Transverse colon (tissue), 4 donors: ENCODE results near the gene DIRAS1. TPM values are rescaled to one million over a fixed set of nuclear protein-coding genes. Genes with fewer than 3 reads are reported as not detected.
A peak's percentile ranks its signal among the peaks of the same experiment; 100 is the strongest.

Source experiments
- DNase-seq: peaks from one replicate; pipeline ENCODE4 v3.0.0-alpha.2; 2019
- H3K27ac ChIP-seq, 4 donors: fragments of 200-600 bp; sonication (generic); 2 replicates each; pipeline ENCODE4 v1.5.1; 2016 to 2018; ENCODE audit warnings: inconsistent platforms in 4 of 4
- H3K27me3 ChIP-seq: fragments of 200-600 bp; sonication (generic); 2 replicates; pipeline ENCODE4 v1.5.1; 2017; ENCODE audit warnings: inconsistent platforms
- H3K36me3 ChIP-seq, 4 donors: fragments of 200-600 bp; sonication (generic); 2 replicates each; pipeline ENCODE4 v1.5.1; 2017 to 2019; ENCODE audit warnings: inconsistent platforms in 4 of 4
- H3K4me1 ChIP-seq, 4 donors: fragments of 200-600 bp; sonication (generic); 2 replicates each; pipeline ENCODE4 v1.5.1; 2017 to 2020; ENCODE audit warnings: inconsistent platforms in 4 of 4
- H3K4me3 ChIP-seq, 4 donors: fragments of 200-600 bp; sonication (generic); 1 replicate in 1 of 4; 2 replicates in 3 of 4; pipeline versions ENCODE4 v1.5.1 to v1.6.1; 2017 to 2019; ENCODE audit warnings: inconsistent platforms in 4 of 4
- H3K9me3 ChIP-seq, 2 donors: fragments of 200-600 bp; sonication (generic); 2 replicates each; pipeline ENCODE4 v1.5.1; 2017 to 2019; ENCODE audit warnings: inconsistent platforms in 2 of 2
- EP300 ChIP-seq: sonication (generic); formaldehyde crosslinking; IDR thresholded peaks from one replicate; pipeline ENCODE4 v1.6.1; 2017; ENCODE audit warnings: antibody characterized with exemption, low read depth
- POLR2A ChIP-seq: fragments of 450-650 bp; IDR thresholded peaks from one replicate; pipeline ENCODE4 v1.6.1; 2016; ENCODE audit warnings: antibody characterized with exemption, mild to moderate bottlenecking, moderate library complexity
- POLR2AphosphoS5 ChIP-seq, 3 donors: sonication (generic); formaldehyde crosslinking; IDR thresholded peaks; one replicate each; pipeline ENCODE4 v1.6.1; 2016; ENCODE audit warnings: antibody characterized with exemption in 3 of 3
- WGBS, 2 donors: methylation state at CpG; one replicate each; pipeline ENCODE4 v1.1.5; 2018; ENCODE audit warnings: low coverage in 1 of 2; 5-methylcytosine and 5-hydroxymethylcytosine counted together
- in situ Hi-C, 4 donors: fragments of 200-750 bp; cut with MboI; loops; one replicate each; pipeline versions ENCODE4 v1.15.0 to v1.15.1; 2017; ENCODE audit warnings: low sequenced_read_pairs in 3 of 4, low pct_ligation_motif_present in 1 of 4, low pct_unique_long_range_greater_than_20kb in 1 of 4
- intact Hi-C: fragments of 100-400 bp; cut with DNase I; formaldehyde crosslinking; loops from one replicate; pipeline ENCODE4 v1.15.1; 2023; ENCODE audit warnings: low total_unique reads
- total RNA-seq, 4 donors: library from RNA; depleted of rRNA; stranded (reverse); fragments of >200 nt; gene quantifications; one replicate each; pipeline ENCODE4 v1.1.0, GENCODE V29; 2016
- TF ChIP-seq, protein P1 (sequence below), 5 experiments: fragments of 200-600 bp in 3 of 5; fragments of 450-650 bp in 2 of 5; sonication (generic) in 3 of 5; IDR thresholded peaks; 1 replicate in 2 of 5; 2 replicates in 3 of 5; pipeline ENCODE4 v1.5.1; 2016 to 2017; ENCODE audit warnings: antibody characterized with exemption in 5 of 5, inconsistent platforms in 3 of 5, mild to moderate bottlenecking in 2 of 5, moderate library complexity in 1 of 5

Gene DIRAS1, protein sequence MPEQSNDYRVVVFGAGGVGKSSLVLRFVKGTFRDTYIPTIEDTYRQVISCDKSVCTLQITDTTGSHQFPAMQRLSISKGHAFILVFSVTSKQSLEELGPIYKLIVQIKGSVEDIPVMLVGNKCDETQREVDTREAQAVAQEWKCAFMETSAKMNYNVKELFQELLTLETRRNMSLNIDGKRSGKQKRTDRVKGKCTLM
- 1 to 10 TPM in 1 of 4 donors, under 1 TPM in 2, not detected in 1; 0.41 to 1.4 (median 0.64) TPM for total RNA-seq

DNA sequence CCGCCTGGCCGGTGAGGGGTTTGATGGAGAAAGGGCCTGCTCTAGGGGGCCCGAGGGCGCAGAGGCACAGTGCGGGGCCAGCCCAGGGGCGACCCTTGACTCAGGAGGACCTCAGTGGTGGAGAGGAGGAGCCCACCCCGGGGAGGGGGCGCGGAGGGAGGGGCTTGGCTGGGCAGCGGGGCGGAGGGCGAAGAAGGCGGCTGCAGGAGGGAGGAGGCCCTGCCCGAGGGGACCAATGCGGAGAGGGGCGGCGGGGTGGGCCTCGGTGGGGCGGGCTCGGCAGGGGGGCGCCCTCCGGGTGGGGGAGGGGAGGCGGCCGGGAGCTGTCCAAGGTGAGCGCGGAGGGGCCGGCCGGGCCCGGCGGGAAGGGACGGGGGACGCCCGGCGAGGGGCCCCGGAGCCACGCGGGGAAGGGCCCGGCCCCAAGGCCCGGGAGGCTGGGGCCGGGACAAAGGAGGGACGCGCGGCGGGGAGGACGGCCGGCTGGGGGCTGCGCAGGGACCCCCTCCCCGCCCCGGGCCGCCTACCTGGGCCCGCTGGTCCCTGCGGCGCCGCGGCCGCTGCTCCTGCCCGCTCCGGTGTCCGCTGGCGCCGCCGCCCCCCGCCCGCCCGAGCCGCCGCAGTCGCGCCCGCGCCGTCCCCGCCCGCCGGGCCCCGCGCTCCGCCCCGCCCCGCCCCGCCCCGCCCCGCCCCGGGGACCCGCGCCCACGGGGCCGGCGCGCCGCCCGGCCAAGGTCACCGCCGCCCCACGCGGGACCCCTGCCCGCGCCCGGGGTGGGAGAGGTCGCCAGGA lies at the start of gene DIRAS1:
TSS of gene DIRAS1 (minus strand) at position 596 of the 793 bp plus-strand sequence. CDS start 3,566 bp downstream, outside the sequence.
- no peak within 1 kb of the TSS for H3K27ac ChIP-seq
- 3% methylated on average over 31 of the region's 100 CpGs; no CpG with 5 or more reads in 1 of the 2 donors for WGBS, 2 donors
- in situ Hi-C loops: no loop called here
- no peaks in the 10 kb centered on the region for H3K9me3 ChIP-seq
- no peaks in the 10 kb centered on the region for H3K36me3 ChIP-seq
- H3K4me1 ChIP-seq: peaks cover 9 to 28% (median 19%) of the 10 kb centered on the region in 4 donors
- intact Hi-C loops: no loop called here
- H3K27me3 ChIP-seq: peaks cover 76% of the 10 kb centered on the region
- no peak for DNase-seq
- peak within 1 kb of the TSS in 3 of 4 donors; percentile 16 to 45 (median 42) for H3K4me3 ChIP-seq
- TF ChIP-seq POLR2AphosphoS5 (IDR thresholded peaks at IDR 0.05) (no peak), EP300 (no peak), POLR2A (no peak)
- TF ChIP-seq, protein P1, sequence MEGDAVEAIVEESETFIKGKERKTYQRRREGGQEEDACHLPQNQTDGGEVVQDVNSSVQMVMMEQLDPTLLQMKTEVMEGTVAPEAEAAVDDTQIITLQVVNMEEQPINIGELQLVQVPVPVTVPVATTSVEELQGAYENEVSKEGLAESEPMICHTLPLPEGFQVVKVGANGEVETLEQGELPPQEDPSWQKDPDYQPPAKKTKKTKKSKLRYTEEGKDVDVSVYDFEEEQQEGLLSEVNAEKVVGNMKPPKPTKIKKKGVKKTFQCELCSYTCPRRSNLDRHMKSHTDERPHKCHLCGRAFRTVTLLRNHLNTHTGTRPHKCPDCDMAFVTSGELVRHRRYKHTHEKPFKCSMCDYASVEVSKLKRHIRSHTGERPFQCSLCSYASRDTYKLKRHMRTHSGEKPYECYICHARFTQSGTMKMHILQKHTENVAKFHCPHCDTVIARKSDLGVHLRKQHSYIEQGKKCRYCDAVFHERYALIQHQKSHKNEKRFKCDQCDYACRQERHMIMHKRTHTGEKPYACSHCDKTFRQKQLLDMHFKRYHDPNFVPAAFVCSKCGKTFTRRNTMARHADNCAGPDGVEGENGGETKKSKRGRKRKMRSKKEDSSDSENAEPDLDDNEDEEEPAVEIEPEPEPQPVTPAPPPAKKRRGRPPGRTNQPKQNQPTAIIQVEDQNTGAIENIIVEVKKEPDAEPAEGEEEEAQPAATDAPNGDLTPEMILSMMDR (IDR thresholded peaks at IDR 0.05): no peak

DNA sequence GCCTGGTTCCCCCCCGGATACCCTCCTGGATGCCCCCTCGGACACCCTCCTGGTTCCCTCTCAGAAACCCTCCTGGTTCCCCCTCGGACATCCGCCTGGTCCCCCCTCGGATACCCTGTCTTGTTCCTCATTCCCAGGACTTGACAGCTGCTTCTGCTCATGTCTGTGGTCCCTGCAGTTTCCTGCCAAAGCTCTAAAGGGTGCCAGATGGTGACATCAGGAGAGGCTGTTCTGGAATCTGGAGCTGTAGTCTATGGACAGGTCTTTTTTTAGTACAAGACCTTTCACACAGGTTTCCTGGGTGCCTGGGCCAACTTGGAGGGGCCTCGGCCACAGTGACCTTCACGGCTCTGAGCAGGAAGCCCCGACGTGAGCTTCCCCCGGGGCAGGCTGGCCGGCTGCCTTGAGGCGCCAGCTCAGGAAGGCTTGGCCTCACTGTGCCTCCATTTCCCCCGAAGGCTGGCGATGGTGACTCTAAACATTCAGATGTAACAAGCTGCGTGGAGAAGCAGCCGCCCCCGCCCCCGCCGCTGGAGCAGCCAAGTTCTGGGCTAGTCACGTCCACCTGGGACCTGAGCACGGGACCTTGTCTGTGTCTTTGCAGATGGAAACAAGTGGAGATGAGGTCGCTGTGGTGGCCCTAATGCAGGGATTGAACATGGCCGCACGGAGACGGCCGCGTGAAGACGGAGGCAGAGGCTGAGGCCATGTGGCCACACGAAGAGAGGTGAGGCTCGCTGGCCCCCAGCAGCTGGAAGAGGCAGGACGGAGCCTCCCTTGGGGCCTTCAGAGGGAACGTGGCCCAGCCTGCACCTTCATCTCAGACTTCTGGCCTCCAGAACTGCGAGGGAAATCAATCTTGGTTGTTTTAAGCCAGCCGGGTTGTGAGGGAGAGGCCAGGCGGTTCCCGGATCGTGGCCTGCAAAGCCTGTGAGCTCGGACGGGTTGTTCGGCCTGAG lies 49.2 kb upstream of the DIRAS1 start:
- peak; percentile 51 for DNase-seq
- Histone ChIP-seq H3K4me1 (peaks cover 0 to 22% (median 8%) of the 10 kb centered on the region in 4 donors), H3K36me3 (peaks cover 0 to 20% (median 8%) of the 10 kb centered on the region in 4 donors), H3K4me3 (no peak overlapping the region), H3K27ac (peak overlapping the region; percentile 58 to 74 (median 68)), H3K9me3 (no peaks in the 10 kb centered on the region), H3K27me3 (no peaks in the 10 kb centered on the region)
- in situ Hi-C loops (no loop called here), intact Hi-C loops (no loop called here)
- 60 to 81% methylated on average over 1 to 36 of the region's 40 CpGs for WGBS, 2 donors
- TF ChIP-seq POLR2AphosphoS5 (IDR thresholded peaks at IDR 0.05) (peak in 2 of 3 donors; percentile 44 to 52), EP300 (no peak)
- TF ChIP-seq, protein P1 (IDR thresholded peaks at IDR 0.05): no peak

DNA sequence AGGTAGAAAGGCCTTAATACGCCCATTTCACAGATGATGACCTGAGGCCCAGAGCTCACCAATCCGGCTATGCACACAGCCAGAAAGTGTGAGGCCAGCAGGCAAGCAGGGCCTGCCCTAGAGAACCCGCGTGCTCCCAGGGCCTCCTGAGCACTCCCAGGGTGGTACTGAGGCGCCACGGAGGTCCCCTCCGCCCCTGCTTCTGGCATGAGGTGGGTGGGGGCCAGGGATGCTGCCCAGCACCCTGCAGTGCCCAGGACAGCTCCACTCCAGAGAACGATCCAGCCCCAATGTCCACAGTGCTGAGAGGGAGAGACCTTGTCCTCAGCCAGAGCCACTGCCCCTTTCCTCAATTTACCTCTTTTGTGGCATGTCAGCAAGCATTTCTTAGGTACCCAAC lies 48.0 kb upstream of the DIRAS1 start:
- Histone ChIP-seq H3K9me3 (no peaks in the 10 kb centered on the region), H3K27me3 (no peaks in the 10 kb centered on the region), H3K36me3 (peaks cover 0 to 31% (median 14%) of the 10 kb centered on the region in 4 donors), H3K4me1 (peaks cover 0 to 10% (median 6%) of the 10 kb centered on the region in 4 donors), H3K27ac (peak overlapping the region in 2 of 4 donors; percentile 0 to 2), H3K4me3 (no peak overlapping the region)
- in situ Hi-C loops (no loop called here), intact Hi-C loops (no loop called here)
- TF ChIP-seq POLR2AphosphoS5 (IDR thresholded peaks at IDR 0.05) (no peak), POLR2A (no peak), EP300 (no peak)
- TF ChIP-seq, protein P1 (IDR thresholded peaks at IDR 0.05): no peak
- 95 to 96% methylated on average over 4 to 6 of the region's 8 CpGs for WGBS, 2 donors
- DNase-seq: no peak
